Peyer's patch (tissue), 4 donors: ENCODE results near the gene RASA3. TPM values are rescaled to one million over a fixed set of nuclear protein-coding genes. Genes with fewer than 3 reads are reported as not detected.

Experiments used
- DNase-seq, 3 donors: peaks; one replicate each; pipeline ENCODE4 v3.0.0-alpha.2; 2017 to 2019
- H3K27ac ChIP-seq, 4 donors: fragments of 200-600 bp; sonication (generic); one replicate each; pipeline ENCODE4 v1.5.1; 2016 to 2019
- H3K27me3 ChIP-seq, 2 donors: fragments of 200-600 bp; sonication (generic); one replicate each; pipeline ENCODE4 v1.5.1; 2019
- H3K36me3 ChIP-seq, 3 donors: fragments of 200-600 bp; sonication (generic); one replicate each; pipeline ENCODE4 v1.5.1; 2016 to 2019
- H3K4me1 ChIP-seq, 4 donors: fragments of 200-600 bp; sonication (generic); one replicate each; pipeline ENCODE4 v1.5.1; 2016 to 2019
- H3K4me3 ChIP-seq, 4 donors: fragments of 200-600 bp; sonication (generic); 1 replicate in 3 of 4; 2 replicates in 1 of 4; pipeline ENCODE4 v1.5.1; 2016 to 2019; ENCODE audit warnings: mild to moderate bottlenecking in 1 of 4
- H3K9me3 ChIP-seq, 4 donors: fragments of 200-600 bp; sonication (generic); one replicate each; pipeline ENCODE4 v1.5.1; 2016 to 2019; ENCODE audit warnings: mild to moderate bottlenecking in 1 of 4
- POLR2A ChIP-seq, 2 donors: fragments of 450-650 bp; IDR thresholded peaks; one replicate each; pipeline ENCODE4 v1.5.1; 2017; ENCODE audit warnings: antibody characterized with exemption in 2 of 2, mild to moderate bottlenecking in 2 of 2, moderate library complexity in 2 of 2
- total RNA-seq, 4 donors: library from RNA; depleted of rRNA; stranded (reverse); fragments of >200 nt; gene quantifications; one replicate each; pipeline ENCODE4 v1.1.0, GENCODE V29; 2016
- TF ChIP-seq, protein P1 (sequence below), 6 experiments: fragments of 450-650 bp in 4 of 6; fragments of 200-600 bp in 2 of 6; sonication (generic) in 1 of 6; IDR thresholded peaks; one replicate each; pipeline ENCODE4 v1.5.1; 2017 to 2019; ENCODE audit warnings: antibody characterized with exemption in 6 of 6, mild to moderate bottlenecking in 3 of 6, moderate library complexity in 1 of 6

The RASA3 gene
- total RNA-seq, 4 donors from 2014 or later = 3.5 to 41.3 (median 6.9) TPM

GRCh38 chr13:114123448-114123847 is 9.0 kb downstream of the RASA3 start:
- Histone ChIP-seq H3K36me3 (no peaks in the 10 kb centered on the region), H3K4me1 (peaks cover 4 to 35% (median 16%) of the 10 kb centered on the region in 4 donors), H3K27me3 (no peaks in the 10 kb centered on the region), H3K27ac (peak overlapping the region in 1 of 4 donors; percentile 60), H3K9me3 (no peaks in the 10 kb centered on the region), H3K4me3 (no peak overlapping the region)
- TF ChIP-seq, protein P1, sequence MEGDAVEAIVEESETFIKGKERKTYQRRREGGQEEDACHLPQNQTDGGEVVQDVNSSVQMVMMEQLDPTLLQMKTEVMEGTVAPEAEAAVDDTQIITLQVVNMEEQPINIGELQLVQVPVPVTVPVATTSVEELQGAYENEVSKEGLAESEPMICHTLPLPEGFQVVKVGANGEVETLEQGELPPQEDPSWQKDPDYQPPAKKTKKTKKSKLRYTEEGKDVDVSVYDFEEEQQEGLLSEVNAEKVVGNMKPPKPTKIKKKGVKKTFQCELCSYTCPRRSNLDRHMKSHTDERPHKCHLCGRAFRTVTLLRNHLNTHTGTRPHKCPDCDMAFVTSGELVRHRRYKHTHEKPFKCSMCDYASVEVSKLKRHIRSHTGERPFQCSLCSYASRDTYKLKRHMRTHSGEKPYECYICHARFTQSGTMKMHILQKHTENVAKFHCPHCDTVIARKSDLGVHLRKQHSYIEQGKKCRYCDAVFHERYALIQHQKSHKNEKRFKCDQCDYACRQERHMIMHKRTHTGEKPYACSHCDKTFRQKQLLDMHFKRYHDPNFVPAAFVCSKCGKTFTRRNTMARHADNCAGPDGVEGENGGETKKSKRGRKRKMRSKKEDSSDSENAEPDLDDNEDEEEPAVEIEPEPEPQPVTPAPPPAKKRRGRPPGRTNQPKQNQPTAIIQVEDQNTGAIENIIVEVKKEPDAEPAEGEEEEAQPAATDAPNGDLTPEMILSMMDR (IDR thresholded peaks at IDR 0.05) = no peak
- DNase-seq = no peak

- Histone ChIP-seq H3K4me3 (no peak overlapping the region), H3K4me1 (peaks cover 4 to 32% (median 10%) of the 10 kb centered on the region in 4 donors), H3K9me3 (no peaks in the 10 kb centered on the region), H3K27ac (peak overlapping the region in 2 of 4 donors; percentile 35 to 60), H3K27me3 (no peaks in the 10 kb centered on the region), H3K36me3 (no peaks in the 10 kb centered on the region)
- no peak for TF ChIP-seq POLR2A (IDR thresholded peaks at IDR 0.05)
- TF ChIP-seq, protein P1 (IDR thresholded peaks at IDR 0.05) = no peak
- no peak for DNase-seq
Observed at GRCh38 chr13:114122591-114123211, 9.7 kb downstream of the RASA3 start.

DNA sequence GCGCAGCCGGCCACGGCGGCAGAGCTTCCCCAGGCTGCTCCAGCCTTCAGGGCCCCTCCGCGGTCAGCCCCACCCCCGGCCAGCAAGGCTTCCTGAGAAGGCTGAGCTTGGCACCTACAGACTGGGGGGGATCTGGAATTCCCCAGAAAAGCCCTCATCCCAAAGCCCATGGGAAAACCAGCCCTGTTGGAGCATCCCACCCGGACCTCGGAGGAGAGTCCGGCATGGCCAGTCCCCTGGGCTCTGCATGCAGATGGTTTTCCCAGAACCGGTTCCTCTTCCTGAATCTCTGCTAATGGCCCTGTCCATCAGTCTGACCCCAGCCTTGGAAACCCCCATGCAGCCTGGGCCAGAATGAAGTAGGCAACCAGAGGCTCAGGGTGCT is 10.3 kb downstream of the RASA3 start:
- peaks cover 4 to 26% (median 10%) of the 10 kb centered on the region in 4 donors for H3K4me1 ChIP-seq
- H3K4me3 ChIP-seq = no peak overlapping the region
- no peaks in the 10 kb centered on the region for H3K36me3 ChIP-seq
- DNase-seq = no peak
- H3K27ac ChIP-seq = peak overlapping the region in 3 of 4 donors; percentile 35 to 60 (median 39)
- no peaks in the 10 kb centered on the region for H3K9me3 ChIP-seq
- no peaks in the 10 kb centered on the region for H3K27me3 ChIP-seq
- TF ChIP-seq POLR2A (IDR thresholded peaks at IDR 0.05) = no peak
- TF ChIP-seq, protein P1 (IDR thresholded peaks at IDR 0.05) = no peak

DNA sequence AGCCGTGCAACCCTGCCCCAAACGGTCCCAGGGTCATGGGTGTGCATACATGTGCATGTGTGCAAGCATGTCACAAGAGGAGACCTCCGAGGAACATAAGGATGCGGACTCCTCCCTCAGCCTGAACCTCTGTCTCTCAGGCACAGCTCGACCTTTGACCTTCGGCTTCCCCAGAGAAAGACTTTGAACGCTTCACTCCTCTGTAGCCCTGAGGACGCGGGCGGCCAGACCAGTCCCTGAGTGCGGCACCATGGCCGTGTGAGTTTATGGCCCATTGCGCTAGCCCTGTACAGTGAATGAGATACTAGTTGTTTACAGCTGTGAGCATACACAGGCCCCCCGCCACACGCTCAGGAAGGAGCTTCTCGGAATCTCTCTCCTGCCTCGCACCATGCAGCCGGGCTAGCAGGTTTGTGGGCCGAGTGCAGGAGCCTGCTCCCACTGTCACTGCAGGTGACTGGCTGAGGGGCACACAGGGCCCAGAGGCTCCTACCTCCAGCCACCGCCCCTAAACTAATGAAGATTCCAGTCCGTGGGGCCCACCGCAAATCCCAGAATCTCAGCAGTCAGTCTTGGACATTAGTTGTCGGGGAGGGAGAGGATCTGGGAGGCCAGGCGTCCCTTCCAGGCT is 10.8 kb downstream of the RASA3 start:
- peak overlapping the region in 3 of 4 donors; percentile 35 to 60 (median 39) for H3K27ac ChIP-seq
- no peaks in the 10 kb centered on the region for H3K9me3 ChIP-seq
- H3K4me3 ChIP-seq = no peak overlapping the region
- no peaks in the 10 kb centered on the region for H3K27me3 ChIP-seq
- no peaks in the 10 kb centered on the region for H3K36me3 ChIP-seq
- TF ChIP-seq, protein P1 (IDR thresholded peaks at IDR 0.05) = no peak
- no peak for TF ChIP-seq POLR2A (IDR thresholded peaks at IDR 0.05)
- H3K4me1 ChIP-seq = peaks cover 4 to 23% (median 10%) of the 10 kb centered on the region in 4 donors
- no peak for DNase-seq

GRCh38 chr13:114121031-114121430 is 11.4 kb downstream of the RASA3 start:
- H3K9me3 ChIP-seq = no peaks in the 10 kb centered on the region
- peaks cover 4 to 24% (median 10%) of the 10 kb centered on the region in 4 donors for H3K4me1 ChIP-seq
- H3K27me3 ChIP-seq = no peaks in the 10 kb centered on the region
- peak overlapping the region in 3 of 4 donors; percentile 7 to 77 (median 60) for H3K27ac ChIP-seq
- TF ChIP-seq POLR2A (IDR thresholded peaks at IDR 0.05) = no peak
- H3K36me3 ChIP-seq = no peaks in the 10 kb centered on the region
- DNase-seq = no peak
- no peak overlapping the region for H3K4me3 ChIP-seq

GRCh38 chr13:114120591-114121011 is 11.8 kb downstream of the RASA3 start:
- peaks cover 4 to 28% (median 10%) of the 10 kb centered on the region in 4 donors for H3K4me1 ChIP-seq
- DNase-seq = no peak
- H3K27ac ChIP-seq = peak overlapping the region; percentile 7 to 77 (median 68)
- no peaks in the 10 kb centered on the region for H3K36me3 ChIP-seq
- H3K4me3 ChIP-seq = no peak overlapping the region
- no peaks in the 10 kb centered on the region for H3K27me3 ChIP-seq
- H3K9me3 ChIP-seq = no peaks in the 10 kb centered on the region
- TF ChIP-seq, protein P1 (IDR thresholded peaks at IDR 0.05) = no peak
- no peak for TF ChIP-seq POLR2A (IDR thresholded peaks at IDR 0.05)
